ENCODE data around the gene SLC22A12.

DNA sequence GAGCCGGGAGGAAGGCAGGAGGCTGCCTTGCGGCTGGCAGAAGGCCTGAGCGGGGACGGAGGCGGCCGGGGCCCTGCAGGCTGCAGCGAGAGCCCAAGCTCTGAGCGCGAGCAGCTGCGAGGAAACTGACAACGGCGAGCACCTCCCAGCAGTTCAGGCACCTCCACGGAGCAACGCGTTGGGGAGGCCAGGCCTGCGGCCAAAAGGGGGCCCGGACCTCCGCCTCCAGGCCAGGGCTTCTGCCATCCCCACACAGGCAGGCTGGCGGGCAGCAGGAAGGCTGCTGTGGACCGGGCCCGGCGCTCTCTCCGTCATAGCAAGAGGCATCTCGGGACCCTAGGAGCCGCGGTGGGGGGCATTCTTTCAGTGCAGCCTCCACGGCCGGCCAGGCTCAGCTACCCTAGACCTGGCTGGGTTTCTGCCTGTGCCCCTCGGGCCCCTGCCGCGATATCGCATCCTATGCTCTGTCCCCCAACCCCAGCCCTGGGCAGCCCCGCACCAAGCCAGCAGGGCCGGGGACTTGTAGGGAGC, 22.9 kb upstream of the SLC22A12 start:
- TF ChIP-seq, protein P1, sequence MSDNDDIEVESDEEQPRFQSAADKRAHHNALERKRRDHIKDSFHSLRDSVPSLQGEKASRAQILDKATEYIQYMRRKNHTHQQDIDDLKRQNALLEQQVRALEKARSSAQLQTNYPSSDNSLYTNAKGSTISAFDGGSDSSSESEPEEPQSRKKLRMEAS (IDR thresholded peaks at IDR 0.05; ENCODE audit: low read depth, low read length) = no peak
- no peak for TF ChIP-seq POLR2A (IDR thresholded peaks at IDR 0.05; ENCODE audit: extremely low read depth, insufficient read length)

All from NB4 (cell line).